ENCODE data around the gene TMEM266. TPM values are rescaled to one million over a fixed set of nuclear protein-coding genes. Genes with fewer than 3 reads are reported as not detected.

The TMEM266 gene
- total and polyA plus RNA-seq, 5 experiments from 2014 or later = not detected

- POLR2A ChIA-PET = no interaction called here
- no peak overlapping the region for H3K4me3 Mint-ChIP-seq
- no peaks in the 10 kb centered on the region for H3K9me3 Mint-ChIP-seq
- no peaks in the 10 kb centered on the region for H3K36me3 Mint-ChIP-seq
- no peak for ATAC-seq
- DNase-seq = no peak
- H3K27ac Mint-ChIP-seq = peak overlapping the region in 1 of 10 donors; percentile 13
- peaks cover 0 to 5% (median 0%) of the 10 kb centered on the region in 5 donors for H3K27me3 Mint-ChIP-seq
- no peaks in the 10 kb centered on the region for H3K4me1 Mint-ChIP-seq
Observed at GRCh38 chr15:76161153-76162035, 101.6 kb downstream of the TMEM266 start.

- Mint-ChIP-seq H3K27ac (no peak overlapping the region), H3K4me1 (peaks cover 0 to 2% (median 0%) of the 10 kb centered on the region in 4 donors), H3K4me3 (no peak overlapping the region), H3K27me3 (peaks cover 0 to 5% (median 0%) of the 10 kb centered on the region in 5 donors), H3K36me3 (no peaks in the 10 kb centered on the region), H3K9me3 (no peaks in the 10 kb centered on the region)
- ATAC-seq (no peak), DNase-seq (no peak)
- POLR2A ChIA-PET = no interaction called here
Observed at GRCh38 chr15:76162036-76162398, 102.2 kb downstream of the TMEM266 start.

DNA sequence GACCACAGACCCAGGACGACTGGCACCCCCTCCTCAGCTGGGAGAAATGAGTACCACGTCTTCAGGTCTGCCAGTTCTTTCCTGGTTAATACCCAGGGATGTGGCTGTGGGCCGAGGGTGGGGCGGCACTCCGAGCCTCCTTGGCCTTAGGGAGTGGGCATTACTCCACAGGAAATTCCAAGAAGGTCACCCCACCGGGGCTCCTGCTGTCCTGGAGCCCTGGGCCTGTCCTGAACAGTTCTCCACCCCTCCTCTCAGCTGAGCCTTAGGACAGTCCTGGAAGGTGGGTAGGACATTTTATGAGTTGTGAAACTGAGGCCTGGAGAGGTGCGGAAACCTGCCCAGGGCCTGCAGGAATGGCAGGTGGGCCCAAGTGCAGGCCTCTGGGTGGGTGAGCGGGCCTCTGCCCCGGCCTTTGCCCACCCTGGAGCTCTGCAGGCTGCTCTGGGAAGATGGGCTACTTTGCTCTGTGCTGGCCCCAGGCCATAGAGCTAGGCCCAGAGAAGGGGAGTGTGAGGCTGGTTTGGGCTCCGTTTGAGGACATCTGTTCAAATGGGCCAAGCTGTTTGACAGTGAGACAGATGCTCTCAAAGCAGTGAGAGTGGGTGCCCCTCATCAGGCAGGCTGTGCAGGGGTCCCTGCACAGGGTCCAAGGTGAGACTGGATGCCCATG lies 103.1 kb downstream of the TMEM266 start:
- no peaks in the 10 kb centered on the region for H3K9me3 Mint-ChIP-seq
- DNase-seq = no peak
- H3K4me3 Mint-ChIP-seq = no peak overlapping the region
- peaks cover 0 to 2% (median 0%) of the 10 kb centered on the region in 4 donors for H3K4me1 Mint-ChIP-seq
- peaks cover 0 to 5% (median 0%) of the 10 kb centered on the region in 5 donors for H3K27me3 Mint-ChIP-seq
- POLR2A ChIA-PET = no interaction called here
- no peak for ATAC-seq
- no peak overlapping the region for H3K27ac Mint-ChIP-seq
- no peaks in the 10 kb centered on the region for H3K36me3 Mint-ChIP-seq

DNA sequence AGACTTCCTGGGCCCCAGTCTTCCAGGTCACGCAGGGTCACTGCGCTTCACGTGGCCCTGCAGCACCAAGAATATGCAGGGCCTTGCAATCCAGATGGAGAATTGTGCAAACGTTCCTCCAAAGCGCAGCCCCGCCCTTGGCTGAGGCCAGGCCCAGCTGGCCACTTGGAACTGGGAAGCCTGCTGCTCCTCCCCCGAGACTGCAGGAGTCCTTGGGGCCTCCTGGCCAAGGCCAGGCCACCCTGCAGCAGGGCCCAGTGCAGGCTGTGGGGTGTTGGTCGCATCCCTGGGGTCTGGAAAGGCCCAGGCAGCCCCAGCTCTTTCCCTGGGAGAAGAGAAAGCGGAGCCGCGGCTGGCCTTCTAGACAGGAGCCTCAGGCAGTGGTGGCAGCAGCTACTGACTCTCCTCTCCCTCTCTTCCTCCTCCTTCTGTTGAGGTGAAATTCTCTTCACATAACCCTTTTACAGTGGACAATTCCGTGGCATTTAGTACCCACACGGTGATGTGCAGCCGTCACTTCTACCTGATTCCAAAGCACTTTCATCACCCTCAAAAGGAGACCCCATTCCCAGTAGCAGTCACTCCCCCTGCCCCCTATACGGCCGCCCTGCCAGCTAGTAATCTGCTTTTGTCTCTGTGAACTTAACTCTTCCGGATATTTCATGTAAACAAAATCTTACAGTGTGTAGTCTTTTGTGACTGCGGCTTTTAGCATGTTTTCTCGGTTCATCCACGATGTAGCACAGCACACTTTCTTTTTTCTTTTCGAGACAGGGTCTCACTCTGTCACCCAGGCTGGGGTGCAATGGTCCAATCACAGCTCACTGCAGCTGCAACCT lies 103.9 kb downstream of the TMEM266 start:
- H3K27ac Mint-ChIP-seq = no peak overlapping the region
- POLR2A ChIA-PET = no interaction called here
- ATAC-seq (no peak), DNase-seq (no peak)
- no peak overlapping the region for H3K4me3 Mint-ChIP-seq
- H3K9me3 Mint-ChIP-seq = no peaks in the 10 kb centered on the region
- peaks cover 0 to 5% (median 0%) of the 10 kb centered on the region in 5 donors for H3K27me3 Mint-ChIP-seq
- peaks cover 0 to 2% (median 0%) of the 10 kb centered on the region in 4 donors for H3K4me1 Mint-ChIP-seq
- H3K36me3 Mint-ChIP-seq = no peaks in the 10 kb centered on the region

DNA sequence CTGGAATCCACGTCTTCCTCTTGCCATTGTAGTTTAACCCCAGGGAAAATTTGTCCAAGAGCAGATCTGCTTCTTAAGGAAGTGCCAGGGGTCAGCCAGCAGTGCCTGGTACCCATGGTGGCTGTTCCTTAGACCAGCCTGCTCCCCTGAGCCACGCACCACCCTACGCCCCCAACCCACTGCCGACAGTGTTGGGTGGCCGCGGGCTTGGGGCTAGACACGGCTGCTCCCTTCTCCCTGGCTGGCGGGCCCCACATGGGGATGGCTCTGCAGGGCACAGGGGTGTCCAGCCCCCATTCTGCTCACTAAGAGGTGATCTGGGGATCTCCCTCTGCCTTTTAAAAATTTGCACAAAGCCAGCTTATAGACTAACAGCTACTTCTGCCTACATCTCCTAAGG lies 104.8 kb downstream of the TMEM266 start:
- Mint-ChIP-seq H3K9me3 (no peaks in the 10 kb centered on the region), H3K27ac (no peak overlapping the region), H3K36me3 (no peaks in the 10 kb centered on the region), H3K4me3 (no peak overlapping the region), H3K27me3 (peaks cover 0 to 5% (median 4%) of the 10 kb centered on the region in 5 donors), H3K4me1 (peaks cover 0 to 2% (median 0%) of the 10 kb centered on the region in 4 donors)
- ATAC-seq (no peak), DNase-seq (no peak)
- POLR2A ChIA-PET = no interaction called here

GRCh38 chr15:76165951-76166350 lies 106.2 kb downstream of the TMEM266 start:
- Mint-ChIP-seq H3K36me3 (no peaks in the 10 kb centered on the region), H3K4me1 (peaks cover 0 to 2% (median 0%) of the 10 kb centered on the region in 4 donors), H3K9me3 (no peaks in the 10 kb centered on the region), H3K4me3 (peak overlapping the region in 1 of 10 donors; percentile 12), H3K27ac (no peak overlapping the region), H3K27me3 (peaks cover 0 to 5% (median 0%) of the 10 kb centered on the region in 5 donors)
- POLR2A ChIA-PET = no interaction called here
- DNase-seq = no peak
- ATAC-seq = no peak

- ATAC-seq (no peak), DNase-seq (no peak)
- POLR2A ChIA-PET = no interaction called here
- Mint-ChIP-seq H3K36me3 (peaks cover 0 to 3% (median 0%) of the 10 kb centered on the region in 3 donors), H3K4me3 (no peak overlapping the region), H3K9me3 (no peaks in the 10 kb centered on the region), H3K27me3 (peaks cover 0 to 10% (median 5%) of the 10 kb centered on the region in 5 donors), H3K27ac (no peak overlapping the region), H3K4me1 (peaks cover 0 to 2% (median 0%) of the 10 kb centered on the region in 4 donors)
Observed at GRCh38 chr15:76168237-76168984, 108.6 kb downstream of the TMEM266 start.

- ATAC-seq (no peak), DNase-seq (no peak)
- POLR2A ChIA-PET = no interaction called here
- Mint-ChIP-seq H3K9me3 (peaks cover 0 to 2% (median 0%) of the 10 kb centered on the region in 9 donors), H3K27ac (no peak overlapping the region), H3K4me1 (peaks cover 0 to 2% (median 0%) of the 10 kb centered on the region in 4 donors), H3K27me3 (peaks cover 0 to 10% (median 5%) of the 10 kb centered on the region in 5 donors), H3K4me3 (no peak overlapping the region), H3K36me3 (peaks cover 0 to 3% (median 0%) of the 10 kb centered on the region in 3 donors)
Observed at GRCh38 chr15:76169018-76169417, 109.2 kb downstream of the TMEM266 start.

DNA sequence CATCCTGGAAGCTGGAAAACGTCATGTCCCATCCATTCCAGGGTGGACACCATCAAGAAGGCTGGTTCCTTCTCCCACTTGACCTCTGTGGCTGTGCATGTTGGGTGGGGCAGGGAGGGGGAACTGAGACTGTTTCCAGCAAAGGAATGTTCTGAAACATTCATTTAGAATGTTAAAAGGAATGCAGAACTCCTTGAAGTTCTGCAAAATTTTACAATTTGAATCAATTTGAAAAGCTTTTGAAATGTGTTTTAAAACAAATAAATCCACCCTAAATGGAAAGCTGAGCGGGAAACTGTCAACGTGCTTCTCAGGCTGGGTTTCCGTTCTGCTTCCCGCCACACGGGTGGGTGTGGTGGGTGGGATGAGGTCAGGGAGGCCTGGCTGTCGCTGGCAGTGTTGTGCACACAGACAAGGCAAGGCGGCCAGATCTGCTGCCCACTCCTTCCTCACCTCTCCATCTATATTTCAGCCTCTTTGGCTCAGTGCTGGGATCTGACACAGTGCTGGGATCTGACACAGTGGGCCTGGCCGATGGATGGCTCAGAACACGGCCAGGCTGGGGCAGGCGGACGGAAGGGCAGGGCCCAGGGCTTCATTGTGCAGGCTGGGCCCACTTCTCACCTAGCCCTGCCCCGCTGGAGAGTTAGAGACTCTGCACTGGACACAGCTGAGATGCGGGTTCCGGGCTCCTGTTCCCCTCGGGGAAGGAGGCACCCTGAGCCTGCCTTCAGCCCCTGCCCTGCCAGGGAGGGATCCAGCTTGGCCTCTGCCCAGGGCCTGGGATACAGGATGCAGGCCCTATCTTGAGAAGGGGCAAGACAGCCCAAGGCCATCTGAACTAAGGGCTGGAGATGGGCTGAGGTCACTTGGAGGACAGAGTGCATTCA lies 110.4 kb downstream of the TMEM266 start:
- peaks cover 0 to 3% (median 0%) of the 10 kb centered on the region in 3 donors for H3K36me3 Mint-ChIP-seq
- POLR2A ChIA-PET = no interaction called here
- H3K27ac Mint-ChIP-seq = no peak overlapping the region
- H3K4me1 Mint-ChIP-seq = peaks cover 0 to 2% (median 0%) of the 10 kb centered on the region in 4 donors
- H3K9me3 Mint-ChIP-seq = peaks cover 0 to 2% (median 0%) of the 10 kb centered on the region in 9 donors
- H3K4me3 Mint-ChIP-seq = no peak overlapping the region
- DNase-seq = no peak
- H3K27me3 Mint-ChIP-seq = peaks cover 0 to 10% (median 5%) of the 10 kb centered on the region in 5 donors
- no peak for ATAC-seq

DNA sequence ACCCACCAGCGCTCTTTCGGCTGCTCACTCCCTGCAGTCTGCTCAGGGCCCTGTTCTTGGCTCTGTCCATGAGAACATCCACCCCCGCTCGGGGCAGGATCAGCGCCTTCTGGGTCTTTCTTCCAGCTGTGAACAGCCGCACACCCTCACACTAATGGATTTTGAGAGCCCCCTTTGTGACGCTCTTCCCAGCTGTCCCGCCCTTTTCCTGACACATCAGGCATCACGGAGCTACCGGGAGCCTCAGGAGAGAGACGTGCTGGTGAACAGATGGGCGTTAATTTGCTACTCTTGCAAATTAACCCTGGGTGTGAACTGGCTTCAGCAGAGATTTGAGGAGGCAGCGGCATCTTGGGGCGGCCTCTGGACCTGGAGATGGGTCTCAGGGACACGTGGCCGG lies 113.0 kb downstream of the TMEM266 start:
- no peak overlapping the region for H3K27ac Mint-ChIP-seq
- DNase-seq = no peak

GRCh38 chr15:76173317-76173834 lies 113.6 kb downstream of the TMEM266 start:
- no peak for ATAC-seq
- no peak for DNase-seq
- no peak overlapping the region for H3K4me3 Mint-ChIP-seq

More for the DNA sequence above, 113.0 kb downstream of the TMEM266 start:
- Mint-ChIP-seq H3K4me1 (peaks cover 0 to 2% (median 0%) of the 10 kb centered on the region in 4 donors), H3K9me3 (peaks cover 0 to 2% (median 0%) of the 10 kb centered on the region in 9 donors), H3K27me3 (peaks cover 0 to 29% (median 10%) of the 10 kb centered on the region in 5 donors), H3K4me3 (no peak overlapping the region), H3K36me3 (peaks cover 0 to 3% (median 0%) of the 10 kb centered on the region in 3 donors)
- no peak for ATAC-seq
- POLR2A ChIA-PET = no interaction called here

More at GRCh38 chr15:76173317-76173834, 113.6 kb downstream of the TMEM266 start:
- H3K36me3 Mint-ChIP-seq = peaks cover 0 to 3% (median 0%) of the 10 kb centered on the region in 3 donors
- H3K4me1 Mint-ChIP-seq = peaks cover 0 to 2% (median 0%) of the 10 kb centered on the region in 4 donors
- peaks cover 0 to 2% (median 0%) of the 10 kb centered on the region in 9 donors for H3K9me3 Mint-ChIP-seq
- H3K27ac Mint-ChIP-seq = no peak overlapping the region
- POLR2A ChIA-PET = no interaction called here
- H3K27me3 Mint-ChIP-seq = peaks cover 2 to 35% (median 14%) of the 10 kb centered on the region in 5 donors
